ENCODE results near the gene NAA60. TPM values are rescaled to one million over a fixed set of nuclear protein-coding genes. Genes with fewer than 3 reads are reported as not detected.

Gene NAA60
- total RNA-seq, 1 donor from 2014 or later, result 36.2 TPM

GRCh38 chr16:3480901-3481695 lies 37.6 kb downstream of the NAA60 start:
- intact Hi-C loops (cut with micrococcal nuclease), result no loop called here
- H3K27me3 Mint-ChIP-seq (ENCODE audit: low read depth), result no peaks in the 10 kb centered on the region
- no peak overlapping the region for H3K4me3 Mint-ChIP-seq (ENCODE audit: low read depth)
- no peaks in the 10 kb centered on the region for H3K9me3 Mint-ChIP-seq
- H3K36me3 Mint-ChIP-seq (ENCODE audit: low read depth), result peaks cover 42% of the 10 kb centered on the region
- no peaks in the 10 kb centered on the region for H3K4me1 Mint-ChIP-seq (ENCODE audit: low read depth)
- no peak for DNase-seq (ENCODE audit: low spot score)
- H3K27ac Mint-ChIP-seq, result no peak overlapping the region

- Mint-ChIP-seq H3K27ac (no peak overlapping the region), H3K9me3 (no peaks in the 10 kb centered on the region), H3K4me3 (ENCODE audit: low read depth) (no peak overlapping the region), H3K27me3 (ENCODE audit: low read depth) (no peaks in the 10 kb centered on the region), H3K4me1 (ENCODE audit: low read depth) (no peaks in the 10 kb centered on the region), H3K36me3 (ENCODE audit: low read depth) (peaks cover 46% of the 10 kb centered on the region)
- intact Hi-C loops (cut with micrococcal nuclease), result no loop called here
- no peak for DNase-seq (ENCODE audit: low spot score)
These were observed 38.5 kb downstream of the NAA60 start for GRCh38 chr16:3481696-3482658.

- intact Hi-C loops (cut with micrococcal nuclease), result no loop called here
- Mint-ChIP-seq H3K4me1 (ENCODE audit: low read depth) (no peaks in the 10 kb centered on the region), H3K9me3 (no peaks in the 10 kb centered on the region), H3K36me3 (ENCODE audit: low read depth) (peaks cover 46% of the 10 kb centered on the region), H3K27me3 (ENCODE audit: low read depth) (no peaks in the 10 kb centered on the region), H3K27ac (no peak overlapping the region), H3K4me3 (ENCODE audit: low read depth) (no peak overlapping the region)
- no peak for DNase-seq (ENCODE audit: low spot score)
These were observed 39.3 kb downstream of the NAA60 start for GRCh38 chr16:3482659-3483241.

GRCh38 chr16:3484318-3485096 lies 41.0 kb downstream of the NAA60 start:
- DNase-seq (ENCODE audit: low spot score), result no peak
- Mint-ChIP-seq H3K36me3 (ENCODE audit: low read depth) (peaks cover 40% of the 10 kb centered on the region), H3K27ac (no peak overlapping the region), H3K4me3 (ENCODE audit: low read depth) (no peak overlapping the region), H3K4me1 (ENCODE audit: low read depth) (no peaks in the 10 kb centered on the region), H3K9me3 (no peaks in the 10 kb centered on the region), H3K27me3 (ENCODE audit: low read depth) (no peaks in the 10 kb centered on the region)
- intact Hi-C loops (cut with micrococcal nuclease), result no loop called here

- Mint-ChIP-seq H3K27ac (no peak overlapping the region), H3K27me3 (ENCODE audit: low read depth) (no peaks in the 10 kb centered on the region), H3K4me1 (ENCODE audit: low read depth) (no peaks in the 10 kb centered on the region), H3K36me3 (ENCODE audit: low read depth) (peaks cover 37% of the 10 kb centered on the region), H3K4me3 (ENCODE audit: low read depth) (no peak overlapping the region), H3K9me3 (no peaks in the 10 kb centered on the region)
- intact Hi-C loops (cut with micrococcal nuclease), result no loop called here
- no peak for DNase-seq (ENCODE audit: low spot score)
These were observed 41.7 kb downstream of the NAA60 start for GRCh38 chr16:3485097-3485745.

GRCh38 chr16:3485821-3486505 lies 42.5 kb downstream of the NAA60 start:
- Mint-ChIP-seq H3K9me3 (no peaks in the 10 kb centered on the region), H3K27me3 (ENCODE audit: low read depth) (no peaks in the 10 kb centered on the region), H3K4me1 (ENCODE audit: low read depth) (no peaks in the 10 kb centered on the region), H3K4me3 (ENCODE audit: low read depth) (no peak overlapping the region), H3K36me3 (ENCODE audit: low read depth) (peaks cover 35% of the 10 kb centered on the region), H3K27ac (no peak overlapping the region)
- DNase-seq (ENCODE audit: low spot score), result no peak
- intact Hi-C loops (cut with micrococcal nuclease), result no loop called here

- Mint-ChIP-seq H3K9me3 (no peaks in the 10 kb centered on the region), H3K36me3 (ENCODE audit: low read depth) (peaks cover 28% of the 10 kb centered on the region), H3K4me3 (ENCODE audit: low read depth) (no peak overlapping the region), H3K27ac (no peak overlapping the region), H3K4me1 (ENCODE audit: low read depth) (no peaks in the 10 kb centered on the region), H3K27me3 (ENCODE audit: low read depth) (no peaks in the 10 kb centered on the region)
- intact Hi-C loops (cut with micrococcal nuclease), result no loop called here
- DNase-seq (ENCODE audit: low spot score), result no peak
These were observed 43.2 kb downstream of the NAA60 start for GRCh38 chr16:3486506-3487215.

- no peak for DNase-seq (ENCODE audit: low spot score)
- Mint-ChIP-seq H3K9me3 (no peaks in the 10 kb centered on the region), H3K36me3 (ENCODE audit: low read depth) (peaks cover 20% of the 10 kb centered on the region), H3K27ac (no peak overlapping the region), H3K4me1 (ENCODE audit: low read depth) (no peaks in the 10 kb centered on the region), H3K27me3 (ENCODE audit: low read depth) (no peaks in the 10 kb centered on the region), H3K4me3 (ENCODE audit: low read depth) (no peak overlapping the region)
- intact Hi-C loops (cut with micrococcal nuclease), result no loop called here
These were observed 44.3 kb downstream of the NAA60 start for GRCh38 chr16:3487521-3488410.

- no peak overlapping the region for H3K27ac Mint-ChIP-seq
- H3K4me3 Mint-ChIP-seq (ENCODE audit: low read depth), result no peak overlapping the region
- H3K9me3 Mint-ChIP-seq, result no peaks in the 10 kb centered on the region
- H3K27me3 Mint-ChIP-seq (ENCODE audit: low read depth), result no peaks in the 10 kb centered on the region
- intact Hi-C loops (cut with micrococcal nuclease), result no loop called here
- DNase-seq (ENCODE audit: low spot score), result no peak
- H3K4me1 Mint-ChIP-seq (ENCODE audit: low read depth), result no peaks in the 10 kb centered on the region
- H3K36me3 Mint-ChIP-seq (ENCODE audit: low read depth), result peaks cover 9% of the 10 kb centered on the region
These were observed 45.3 kb downstream of the NAA60 start for GRCh38 chr16:3488801-3489200.

GRCh38 chr16:3490911-3491629 lies 47.6 kb downstream of the NAA60 start:
- H3K9me3 Mint-ChIP-seq, result no peaks in the 10 kb centered on the region
- peaks cover 4% of the 10 kb centered on the region for H3K36me3 Mint-ChIP-seq (ENCODE audit: low read depth)
- DNase-seq (ENCODE audit: low spot score), result no peak
- H3K27me3 Mint-ChIP-seq (ENCODE audit: low read depth), result no peaks in the 10 kb centered on the region
- no peak overlapping the region for H3K27ac Mint-ChIP-seq
- H3K4me3 Mint-ChIP-seq (ENCODE audit: low read depth), result no peak overlapping the region
- intact Hi-C loops (cut with micrococcal nuclease), result no loop called here
- H3K4me1 Mint-ChIP-seq (ENCODE audit: low read depth), result no peaks in the 10 kb centered on the region

Measured in activated T-helper 2 cell treated with anti-CD3 and anti-CD28 coated beads, Interferon-gamma antibody, Interleukin-2, Interleukin-4, amounts not matched to agents 10 μg/mL and 5 μg/mL and 100 μg/mL, durations not matched to agents 14 hours and 24 hours and 36 hours (primary cell).